GM19035 (cell line): Measurements from ENCODE around the gene OPCML.

Source experiments
- ATAC-seq: cut with Tn5 transposase; IDR thresholded peaks from one replicate; pipeline ENCODE4 v1.9.1; 2021; ENCODE audit not compliant: unreplicated experiment

Gene OPCML

GRCh38 chr11:133048270-133048669 is 484.0 kb downstream of the OPCML start:
- no peak for ATAC-seq

GRCh38 chr11:133047771-133048115 is 484.6 kb downstream of the OPCML start:
- no peak for ATAC-seq

- ATAC-seq, result no peak
Measured at GRCh38 chr11:133047036-133047770, 485.1 kb downstream of the OPCML start.

- no peak for ATAC-seq
Measured at GRCh38 chr11:133046252-133046651, 486.0 kb downstream of the OPCML start.

GRCh38 chr11:133041928-133042882 is 490.1 kb downstream of the OPCML start:
- ATAC-seq, result no peak

GRCh38 chr11:133041181-133041580 is 491.1 kb downstream of the OPCML start:
- ATAC-seq, result no peak

- ATAC-seq, result no peak
Measured at GRCh38 chr11:133040289-133040900, 491.9 kb downstream of the OPCML start.

GRCh38 chr11:133038850-133039249 is 493.5 kb downstream of the OPCML start:
- no peak for ATAC-seq

- ATAC-seq, result no peak
Measured at GRCh38 chr11:133034929-133035328, 497.4 kb downstream of the OPCML start.

- no peak for ATAC-seq
Measured at GRCh38 chr11:133029107-133029506, 503.2 kb downstream of the OPCML start.

GRCh38 chr11:133026952-133027351 is 505.3 kb downstream of the OPCML start:
- no peak for ATAC-seq

GRCh38 chr11:133024301-133024700 is 508.0 kb downstream of the OPCML start:
- ATAC-seq, result no peak

GRCh38 chr11:133023232-133023631 is 509.1 kb downstream of the OPCML start:
- no peak for ATAC-seq

GRCh38 chr11:133021553-133021952 is 510.7 kb downstream of the OPCML start:
- no peak for ATAC-seq

- no peak for ATAC-seq
Measured at GRCh38 chr11:133020372-133020714, 512.0 kb downstream of the OPCML start.

GRCh38 chr11:133019545-133020371 is 512.5 kb downstream of the OPCML start:
- no peak for ATAC-seq

- ATAC-seq, result no peak
Measured at GRCh38 chr11:133015457-133015856, 516.8 kb downstream of the OPCML start.

GRCh38 chr11:133014337-133014736 is 518.0 kb downstream of the OPCML start:
- no peak for ATAC-seq

GRCh38 chr11:133012803-133013202 is 519.5 kb downstream of the OPCML start:
- ATAC-seq, result no peak

- no peak for ATAC-seq
Measured at GRCh38 chr11:133011604-133012003, 520.7 kb downstream of the OPCML start.

GRCh38 chr11:133007027-133007584 is 525.2 kb downstream of the OPCML start:
- ATAC-seq, result no peak
